PFSK-1 (cell line): Measurements from ENCODE around the gene ANO8.

Experiments used
- POLR2AphosphoS5 ChIP-seq: IDR thresholded peaks from 2 replicates; pipeline ENCODE4 v1.6.1; 2012; ENCODE audit warnings: low read depth, mild to moderate bottlenecking, control low read depth, low read length, moderate library complexity
- REST ChIP-seq, 2 experiments: IDR thresholded peaks; 2 replicates each; pipeline versions ENCODE4 v1.6.1 to v1.8.0; 2011 to 2012; ENCODE audit warnings: low read depth in 2 of 2, low read length in 2 of 2, control low read depth in 1 of 2, inconsistent platforms in 1 of 2, mild to moderate bottlenecking in 1 of 2, moderate library complexity in 1 of 2; ENCODE audit not compliant: insufficient read depth in 1 of 2
- TAF1 ChIP-seq: IDR thresholded peaks from 2 replicates; pipeline ENCODE4 v1.6.1; 2012; ENCODE audit warnings: low read length, control low read depth, borderline replicate concordance; ENCODE audit not compliant: insufficient read depth

ANO8 gene

GRCh38 chr19:17275441-17276175 is 59.0 kb downstream of the ANO8 start:
- no peak for TF ChIP-seq TAF1
- TF ChIP-seq POLR2AphosphoS5: no peak
- no peak for TF ChIP-seq REST (IDR thresholded peaks at IDR 0.05; ENCODE audit: insufficient read depth in 1 of 2, low read depth in 2 of 2, low read length in 2 of 2)
